Tibial nerve (tissue), 4 donors: ENCODE data around the gene TAAR8. TPM values are rescaled to one million over a fixed set of nuclear protein-coding genes. Genes with fewer than 3 reads are reported as not detected.
"Not testable (repeated sequence)": the region's sequence is repeated elsewhere in the genome, so short reads cannot be mapped to it uniquely, and the experiment has no call there.

Source experiments
- DNase-seq, 2 donors: peaks; one replicate each; pipeline ENCODE4 v3.0.0-alpha.2; 2019; ENCODE audit warnings: low spot score in 2 of 2
- H3K27ac ChIP-seq, 4 donors: fragments of 200-600 bp; sonication (generic) in 3 of 4; one replicate each; pipeline ENCODE4 v1.5.1; 2017 to 2019; ENCODE audit warnings: mild to moderate bottlenecking in 1 of 4
- H3K27me3 ChIP-seq, 2 donors: fragments of 200-600 bp; sonication (generic) in 1 of 2; one replicate each; pipeline versions ENCODE4 v1.5.1 to v1.6.0; 2017 to 2019
- H3K36me3 ChIP-seq, 3 donors: fragments of 200-600 bp; sonication (generic); one replicate each; pipeline ENCODE4 v1.5.1; 2018 to 2019
- H3K4me1 ChIP-seq, 4 donors: fragments of 200-600 bp; sonication (generic) in 3 of 4; one replicate each; pipeline ENCODE4 v1.5.1; 2017 to 2019
- H3K4me3 ChIP-seq, 4 donors: fragments of 200-600 bp; sonication (generic) in 3 of 4; one replicate each; pipeline ENCODE4 v1.5.1; 2017 to 2019; ENCODE audit warnings: mild to moderate bottlenecking in 1 of 4, moderate library complexity in 1 of 4
- H3K9me3 ChIP-seq, 4 donors: fragments of 200-600 bp; sonication (generic) in 3 of 4; one replicate each; pipeline ENCODE4 v1.5.1; 2017 to 2019
- EP300 ChIP-seq, 2 donors: sonication (generic); formaldehyde crosslinking; IDR thresholded peaks; one replicate each; pipeline ENCODE4 v1.6.1; 2017; ENCODE audit warnings: antibody characterized with exemption in 2 of 2, mild to moderate bottlenecking in 1 of 2
- POLR2A ChIP-seq, 2 donors: fragments of 450-650 bp; IDR thresholded peaks; one replicate each; pipeline ENCODE4 v1.6.1; 2017; ENCODE audit warnings: antibody characterized with exemption in 2 of 2, mild to moderate bottlenecking in 2 of 2, moderate library complexity in 2 of 2
- WGBS, 2 donors: methylation state at CpG; one replicate each; pipeline ENCODE4 v1.1.5; 2018; 5-methylcytosine and 5-hydroxymethylcytosine counted together
- total RNA-seq, 4 donors: library from RNA; depleted of rRNA; stranded (reverse); fragments of >200 nt; gene quantifications; one replicate each; pipeline ENCODE4 v1.1.0, GENCODE V29; 2016
- TF ChIP-seq, protein P1 (sequence below), 5 experiments: fragments of 200-600 bp in 3 of 5; fragments of 450-650 bp in 2 of 5; sonication (generic) in 3 of 5; IDR thresholded peaks; one replicate each; pipeline ENCODE4 v1.5.1; 2016 to 2019; ENCODE audit warnings: antibody characterized with exemption in 5 of 5, mild to moderate bottlenecking in 3 of 5, moderate library complexity in 2 of 5

TAAR8 gene
- total RNA-seq, 4 donors from 2014 or later: not detected

GRCh38 chr6:132524646-132525045 is 27.8 kb upstream of the TAAR8 start:
- Histone ChIP-seq H3K4me1 (no peaks in the 10 kb centered on the region), H3K27ac (no peak overlapping the region), H3K36me3 (no peaks in the 10 kb centered on the region), H3K9me3 (no peaks in the 10 kb centered on the region), H3K27me3 (no peaks in the 10 kb centered on the region), H3K4me3 (no peak overlapping the region)
- no peak for DNase-seq
- TF ChIP-seq POLR2A (IDR thresholded peaks at IDR 0.05) (no peak), EP300 (IDR thresholded peaks at IDR 0.05) (no peak)
- TF ChIP-seq, protein P1, sequence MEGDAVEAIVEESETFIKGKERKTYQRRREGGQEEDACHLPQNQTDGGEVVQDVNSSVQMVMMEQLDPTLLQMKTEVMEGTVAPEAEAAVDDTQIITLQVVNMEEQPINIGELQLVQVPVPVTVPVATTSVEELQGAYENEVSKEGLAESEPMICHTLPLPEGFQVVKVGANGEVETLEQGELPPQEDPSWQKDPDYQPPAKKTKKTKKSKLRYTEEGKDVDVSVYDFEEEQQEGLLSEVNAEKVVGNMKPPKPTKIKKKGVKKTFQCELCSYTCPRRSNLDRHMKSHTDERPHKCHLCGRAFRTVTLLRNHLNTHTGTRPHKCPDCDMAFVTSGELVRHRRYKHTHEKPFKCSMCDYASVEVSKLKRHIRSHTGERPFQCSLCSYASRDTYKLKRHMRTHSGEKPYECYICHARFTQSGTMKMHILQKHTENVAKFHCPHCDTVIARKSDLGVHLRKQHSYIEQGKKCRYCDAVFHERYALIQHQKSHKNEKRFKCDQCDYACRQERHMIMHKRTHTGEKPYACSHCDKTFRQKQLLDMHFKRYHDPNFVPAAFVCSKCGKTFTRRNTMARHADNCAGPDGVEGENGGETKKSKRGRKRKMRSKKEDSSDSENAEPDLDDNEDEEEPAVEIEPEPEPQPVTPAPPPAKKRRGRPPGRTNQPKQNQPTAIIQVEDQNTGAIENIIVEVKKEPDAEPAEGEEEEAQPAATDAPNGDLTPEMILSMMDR (IDR thresholded peaks at IDR 0.05): no peak
- WGBS, 2 donors: 93% methylated on average over 5 of the region's 5 CpGs

DNA sequence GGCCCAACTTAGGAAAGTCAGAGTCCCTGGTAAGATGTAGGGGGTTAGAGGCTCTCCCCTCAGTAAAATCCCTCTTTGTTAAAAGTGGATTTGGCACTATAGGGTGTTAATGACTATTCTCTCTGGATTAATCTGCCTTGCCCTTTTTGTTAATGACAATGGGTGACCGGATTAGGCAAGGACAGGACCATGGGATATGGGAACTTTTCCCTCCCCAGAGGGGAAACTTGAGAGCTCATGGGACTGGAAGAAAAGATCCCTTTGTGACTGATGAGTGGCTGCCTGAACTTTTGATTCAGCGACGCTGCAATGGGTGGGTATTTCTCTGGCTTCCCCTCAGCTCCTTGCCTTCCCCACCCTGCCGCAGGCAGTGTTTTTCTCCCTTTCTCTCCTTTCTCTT is 26.6 kb upstream of the TAAR8 start:
- Histone ChIP-seq H3K9me3 (no peaks in the 10 kb centered on the region), H3K27me3 (no peaks in the 10 kb centered on the region), H3K4me3 (no peak overlapping the region), H3K27ac (peak overlapping the region in 1 of 4 donors; percentile 29), H3K36me3 (no peaks in the 10 kb centered on the region), H3K4me1 (peaks cover 0 to 3% (median 0%) of the 10 kb centered on the region in 4 donors)
- WGBS, 2 donors: 49 to 59% methylated on average over 4 of the region's 4 CpGs
- no peak for TF ChIP-seq POLR2A (IDR thresholded peaks at IDR 0.05)
- TF ChIP-seq EP300 (IDR thresholded peaks at IDR 0.05): no peak
- TF ChIP-seq, protein P1 (IDR thresholded peaks at IDR 0.05): no peak
- DNase-seq: no peak

- WGBS, 2 donors: 60% methylated on average over 2 of the region's 2 CpGs
- Histone ChIP-seq H3K4me1 (peaks cover 0 to 3% (median 0%) of the 10 kb centered on the region in 4 donors), H3K27ac (no peak overlapping the region), H3K27me3 (no peaks in the 10 kb centered on the region), H3K9me3 (no peaks in the 10 kb centered on the region), H3K36me3 (no peaks in the 10 kb centered on the region), H3K4me3 (no peak overlapping the region)
- TF ChIP-seq, protein P1 (IDR thresholded peaks at IDR 0.05): no peak
- TF ChIP-seq EP300 (IDR thresholded peaks at IDR 0.05) (no peak), POLR2A (IDR thresholded peaks at IDR 0.05) (no peak)
- DNase-seq: no peak
These were observed 26.0 kb upstream of the TAAR8 start for GRCh38 chr6:132526461-132526860.

DNA sequence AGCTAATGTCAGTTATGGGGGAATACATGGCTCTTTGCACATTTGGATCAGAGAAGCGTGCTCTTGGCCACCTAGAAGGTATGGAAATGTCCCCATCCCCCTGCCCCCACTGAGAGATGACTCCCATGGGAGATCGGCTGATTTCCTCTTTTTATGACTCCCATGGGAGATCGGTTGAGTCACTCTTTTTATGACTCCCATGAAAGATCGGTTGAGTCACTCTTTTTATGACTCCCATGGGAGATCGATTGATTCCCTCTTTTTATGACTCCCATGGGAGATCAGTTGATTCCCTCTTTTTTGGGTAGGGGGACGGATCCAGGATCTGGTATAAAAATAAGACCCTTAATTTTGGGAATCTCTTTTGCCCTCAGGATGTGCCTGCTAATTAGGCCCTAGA is 24.7 kb upstream of the TAAR8 start:
- DNase-seq: no peak
- Histone ChIP-seq H3K36me3 (no peaks in the 10 kb centered on the region), H3K27ac (no peak overlapping the region), H3K9me3 (no peaks in the 10 kb centered on the region), H3K4me3 (no peak overlapping the region), H3K27me3 (no peaks in the 10 kb centered on the region), H3K4me1 (peaks cover 0 to 3% (median 0%) of the 10 kb centered on the region in 4 donors)
- no peak for TF ChIP-seq POLR2A (IDR thresholded peaks at IDR 0.05)
- no peak for TF ChIP-seq EP300 (IDR thresholded peaks at IDR 0.05)
- 61 to 68% methylated on average over 6 of the region's 6 CpGs for WGBS, 2 donors

- 20 to 22% methylated on average over 9 of the region's 9 CpGs for WGBS, 2 donors
- H3K36me3 ChIP-seq: no peaks in the 10 kb centered on the region
- no peaks in the 10 kb centered on the region for H3K9me3 ChIP-seq
- H3K27me3 ChIP-seq: no peaks in the 10 kb centered on the region
- DNase-seq: peak in 1 of 2 donors; percentile 59
- no peak overlapping the region for H3K27ac ChIP-seq
- peaks cover 0 to 3% (median 0%) of the 10 kb centered on the region in 4 donors for H3K4me1 ChIP-seq
- no peak for TF ChIP-seq POLR2A (IDR thresholded peaks at IDR 0.05)
- TF ChIP-seq, protein P1 (IDR thresholded peaks at IDR 0.05): peak; percentile 65 to 82 (median 75)
- no peak overlapping the region for H3K4me3 ChIP-seq
These were observed 22.0 kb upstream of the TAAR8 start for GRCh38 chr6:132530293-132530974.

- WGBS, 2 donors: 75 to 89% methylated on average over 2 of the region's 2 CpGs
These were observed 17.9 kb upstream of the TAAR8 start for GRCh38 chr6:132534546-132534945.

More at GRCh38 chr6:132534546-132534945, 17.9 kb upstream of the TAAR8 start:
- H3K4me1 ChIP-seq, H3K36me3 ChIP-seq, H3K9me3 ChIP-seq, DNase-seq, H3K27ac ChIP-seq, H3K4me3 ChIP-seq, H3K27me3 ChIP-seq: not testable (repeated sequence)
